Adrenal gland (tissue), 12 donors: ENCODE results near the gene TTLL11. TPM values are rescaled to one million over a fixed set of nuclear protein-coding genes. Genes with fewer than 3 reads are reported as not detected.

Experiments
- DNase-seq, 7 donors: peaks; one replicate each; pipeline ENCODE4 v3.0.0-alpha.2; 2019 to 2020
- H3K27ac ChIP-seq, 5 donors: fragments of 200-600 bp; sonication (generic) in 4 of 5; 1 replicate in 3 of 5; 2 replicates in 2 of 5; pipeline versions ENCODE4 v1.5.1 to v1.8.0; 2016 to 2020; ENCODE audit warnings: mild to moderate bottlenecking in 1 of 5
- H3K27me3 ChIP-seq: fragments of 200-600 bp; 2 replicates; pipeline ENCODE4 v1.8.0; 2021
- H3K36me3 ChIP-seq, 2 donors: fragments of 200-600 bp; replicated peaks in 1 of 2; 1 replicate in 1 of 2; 2 replicates in 1 of 2; pipeline versions ENCODE4 v1.5.1 to v1.8.0; 2018 to 2022
- H3K4me1 ChIP-seq, 2 donors: fragments of 200-600 bp; replicated peaks in 1 of 2; 1 replicate in 1 of 2; 2 replicates in 1 of 2; pipeline versions ENCODE4 v1.5.1 to v1.8.0; 2018 to 2021
- H3K4me3 ChIP-seq, 4 donors: fragments of 200-600 bp; sonication (generic) in 3 of 4; one replicate each; pipeline ENCODE4 v1.5.1; 2016 to 2018
- H3K9me3 ChIP-seq, 3 donors: fragments of 200-600 bp; sonication (generic) in 1 of 3; replicated peaks in 1 of 3; 1 replicate in 2 of 3; 2 replicates in 1 of 3; pipeline versions ENCODE4 v1.5.1 to v1.8.0; 2016 to 2021
- CTCF ChIP-seq, 6 experiments: fragments of 450-650 bp in 4 of 6; fragments of 200-600 bp in 2 of 6; sonication (generic) in 1 of 6; IDR thresholded peaks; 1 replicate in 5 of 6; 2 replicates in 1 of 6; pipeline versions ENCODE4 v1.5.1 to v1.8.0; 2016 to 2021; ENCODE audit warnings: antibody characterized with exemption in 6 of 6, mild to moderate bottlenecking in 2 of 6, moderate library complexity in 1 of 6
- POLR2A ChIP-seq, 2 donors: fragments of 450-650 bp; IDR thresholded peaks; one replicate each; pipeline ENCODE4 v1.6.1; 2017; ENCODE audit warnings: antibody characterized with exemption in 2 of 2, mild to moderate bottlenecking in 2 of 2, moderate library complexity in 1 of 2
- WGBS, 4 donors: extraction: QIAGEN DNeasy Blood & Tissue Kit in 2 of 4; methylation state at CpG; one replicate each; pipeline versions ENCODE4 v1.1.5 to v1.1.7; 2013 to 2017; 5-methylcytosine and 5-hydroxymethylcytosine counted together
- intact Hi-C, 2 donors: fragments of 100-400 bp; cut with DNase I; formaldehyde crosslinking; loops; one replicate each; pipeline versions ENCODE4 v1.14.1 to v1.15.0; 2022 to 2023
- polyA plus RNA-seq, 3 donors: library from polyadenylated mRNA; stranded (reverse); fragments of 200-250 nt in 2 of 3; fragments of 350-450 nt in 1 of 3; fragmentation: Illumina TruSeq in 1 of 3; extraction: RNeasy Lipid Tissue Mini Kit (QIAGEN cat#74804) in 1 of 3; gene quantifications; one replicate each; pipeline ENCODE4 v1.2.3, GENCODE V29; 2013 to 2014
- total RNA-seq, 9 donors: library from RNA; depleted of rRNA in 4 of 9; stranded (reverse); fragments of >200 nt in 4 of 9; fragments of 120-200 nt in 1 of 9; fragmentation: NEBNext Ultra II Directional in 1 of 9; extraction: Animal tissue kit (Norgen Biotek cat#: 25700) in 1 of 9; gene quantifications; one replicate each; pipeline versions ENCODE4 v1.1.0 to v1.2.4, GENCODE V29; 2013 to 2023
- donor health status: healthy with polysubstance abuse.
- donor health status: Bipolar disorder and iron deficiency.
- donor health status: DM: yes; HTN: yes; CAD: no.
- donor health status: DM: no; HTN: no; CAD: no.
- donor health status: DM: no; HTN: no; CAD: no.
- donor health status: DM: yes; HTN: yes; CAD: no.

The TTLL11 gene
- total and polyA plus RNA-seq, 12 donors, result 4.8 to 30.9 (median 13.7) TPM

- H3K4me1 ChIP-seq, result no peaks in the 10 kb centered on the region
- H3K27ac ChIP-seq, result no peak overlapping the region
- H3K36me3 ChIP-seq, result no peaks in the 10 kb centered on the region
- TF ChIP-seq CTCF (IDR thresholded peaks at IDR 0.05) (no peak), POLR2A (IDR thresholded peaks at IDR 0.05) (no peak)
- no peaks in the 10 kb centered on the region for H3K27me3 ChIP-seq
- DNase-seq, result no peak
- 89 to 100% (median 97%) methylated on average over 7 of the region's 7 CpGs for WGBS, 4 donors
- no peaks in the 10 kb centered on the region for H3K9me3 ChIP-seq
- intact Hi-C loops, result no loop called here
- H3K4me3 ChIP-seq, result no peak overlapping the region
Measured at GRCh38 chr9:122050167-122050566, 42.9 kb downstream of the TTLL11 start.

GRCh38 chr9:122042056-122042455, 51.1 kb downstream of the TTLL11 start:
- no peak for DNase-seq
- Histone ChIP-seq H3K4me3 (no peak overlapping the region), H3K27me3 (no peaks in the 10 kb centered on the region), H3K9me3 (no peaks in the 10 kb centered on the region), H3K36me3 (no peaks in the 10 kb centered on the region), H3K27ac (no peak overlapping the region), H3K4me1 (peaks cover 13 to 18% of the 10 kb centered on the region in 2 donors)
- TF ChIP-seq CTCF (IDR thresholded peaks at IDR 0.05) (no peak), POLR2A (IDR thresholded peaks at IDR 0.05) (no peak)
- intact Hi-C loops, result no loop called here
- 92 to 98% (median 93%) methylated on average over 7 of the region's 7 CpGs for WGBS, 4 donors

DNA sequence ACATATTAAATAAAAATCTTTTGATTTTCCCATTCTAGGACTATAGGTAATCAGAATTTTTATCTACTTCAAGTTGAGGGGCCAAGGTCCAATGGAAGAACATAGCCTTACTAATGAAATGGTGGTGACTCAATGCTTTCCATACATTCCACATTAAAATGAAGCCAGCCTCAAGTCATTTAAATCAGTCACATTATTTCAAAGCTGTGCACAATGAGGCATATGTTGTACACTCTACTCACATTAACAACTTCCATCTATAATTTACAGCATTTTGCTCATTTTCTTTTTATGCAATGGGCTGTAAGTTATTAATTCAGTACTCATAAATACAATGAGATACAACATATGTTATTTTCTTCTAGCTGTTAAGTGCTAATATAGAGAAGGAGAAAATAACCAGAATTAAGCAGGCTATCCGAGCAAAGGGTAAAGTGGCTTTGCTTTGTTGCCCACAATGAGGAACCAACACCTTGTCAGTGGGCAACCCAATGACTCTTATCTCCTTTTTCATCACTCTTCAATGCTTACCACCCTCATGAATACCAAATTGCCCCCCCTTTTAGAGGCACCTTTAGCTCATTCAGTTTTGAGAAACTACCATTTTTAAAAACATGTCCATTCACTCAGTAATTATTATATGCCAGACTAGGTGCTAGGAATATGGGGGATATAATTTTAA, 52.4 kb downstream of the TTLL11 start:
- WGBS, 4 donors, result 3 to 56% (median 41%) methylated on average over 1 of the region's 1 CpG
- intact Hi-C loops, result no loop called here
- H3K9me3 ChIP-seq, result no peaks in the 10 kb centered on the region
- H3K36me3 ChIP-seq, result no peaks in the 10 kb centered on the region
- peaks cover 15 to 18% of the 10 kb centered on the region in 2 donors for H3K4me1 ChIP-seq
- H3K27me3 ChIP-seq, result no peaks in the 10 kb centered on the region
- H3K27ac ChIP-seq, result peak overlapping the region; percentile 48 to 77 (median 60)
- TF ChIP-seq CTCF (IDR thresholded peaks at IDR 0.05), result no peak
- no peak for TF ChIP-seq POLR2A (IDR thresholded peaks at IDR 0.05)
- DNase-seq, result no peak
- H3K4me3 ChIP-seq, result no peak overlapping the region

DNA sequence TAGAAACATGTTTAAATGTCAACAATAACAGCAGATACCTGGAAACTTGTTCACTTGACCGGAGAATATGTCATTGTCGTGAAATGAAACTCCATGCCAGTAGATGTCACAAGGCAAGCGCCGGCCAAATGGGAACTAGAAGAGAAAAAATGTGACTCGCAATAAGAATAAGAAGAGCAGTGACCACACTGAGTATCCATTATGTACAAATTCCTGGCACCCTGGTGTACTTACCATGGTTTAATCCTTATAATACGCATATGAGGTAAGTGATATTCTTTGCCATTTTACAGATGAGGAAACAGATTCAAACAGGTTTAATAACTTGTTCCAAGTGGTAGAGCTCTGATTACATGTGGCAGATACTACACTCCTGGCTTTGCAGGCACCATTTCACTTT, 53.9 kb downstream of the TTLL11 start:
- Histone ChIP-seq H3K9me3 (no peaks in the 10 kb centered on the region), H3K36me3 (no peaks in the 10 kb centered on the region), H3K4me3 (no peak overlapping the region), H3K27ac (peak overlapping the region; percentile 48 to 77 (median 60)), H3K27me3 (no peaks in the 10 kb centered on the region), H3K4me1 (peaks cover 26 to 29% of the 10 kb centered on the region in 2 donors)
- TF ChIP-seq POLR2A (IDR thresholded peaks at IDR 0.05) (no peak), CTCF (IDR thresholded peaks at IDR 0.05) (no peak)
- 94 to 97% (median 97%) methylated on average over 6 of the region's 6 CpGs for WGBS, 4 donors
- intact Hi-C loops, result no loop called here
- no peak for DNase-seq
